Panc1 (cell line): ENCODE measurements around the gene AVL9. TPM values are rescaled to one million over a fixed set of nuclear protein-coding genes. Genes with fewer than 3 reads are reported as not detected.
"Not testable (repeated sequence)": the region's sequence is repeated elsewhere in the genome, so short reads cannot be mapped to it uniquely, and the experiment has no call there.

Experiments used
- ATAC-seq: fragments of 200-7000 bp; cut with Tn5 transposase; 2 replicates; pipeline ENCODE4 v1.9.1; 2020; ENCODE audit warnings: mild to moderate bottlenecking, moderate library complexity
- BruUV-seq: library from RNA; stranded (reverse); fragments of 400-500 nt; replicated peaks from 2 replicates; lab custom pipeline; 2021; lab: Mats Ljungman, UMichigan
- CTCF ChIA-PET: fragments of 300-600 bp; sonication (Branson Sonifier 250); formaldehyde crosslinking; loops from one replicate; lab custom pipeline; 2022; ENCODE audit warnings: antibody characterized with exemption; lab: Charles Lee
- POLR2A ChIA-PET: fragments of 300-600 bp; sonication (Branson Sonifier 250); formaldehyde crosslinking; loops from one replicate; lab custom pipeline; 2022; ENCODE audit warnings: antibody characterized with exemption; lab: Charles Lee
- DNase-seq: peaks from one replicate; pipeline ENCODE4 v3.0.0-alpha.2; 2010; ENCODE audit warnings: low read depth, low spot score
- H3K27ac ChIP-seq: 2 replicates; pipeline ENCODE4 v1.5.1; 2011; ENCODE audit warnings: mild to moderate bottlenecking, low read length, inconsistent platforms
- H3K27me3 ChIP-seq: fragments of 200-500 bp; sonication (Bioruptor generic); 2 replicates; pipeline ENCODE4 v1.6.0; 2014; ENCODE audit warnings: low read length, inconsistent platforms; ENCODE audit not compliant: control insufficient read depth, insufficient read depth
- H3K36me3 ChIP-seq: fragments of 200-500 bp; sonication (Bioruptor generic); 2 replicates; pipeline ENCODE4 v1.5.1; 2014; ENCODE audit warnings: inconsistent platforms, mild to moderate bottlenecking, low read length, moderate library complexity; ENCODE audit not compliant: control insufficient read depth, insufficient read depth
- H3K4me1 ChIP-seq: 2 replicates; pipeline ENCODE4 v1.5.1; 2011; ENCODE audit warnings: inconsistent platforms, mild to moderate bottlenecking, low read length, moderate library complexity; ENCODE audit not compliant: control insufficient read depth, insufficient read depth
- H3K4me3 ChIP-seq, 2 experiments: 2 replicates each; pipeline ENCODE4 v1.5.1; 2011 to 2012; ENCODE audit warnings: low read depth in 2 of 2, low read length in 2 of 2, mild to moderate bottlenecking in 2 of 2, inconsistent platforms in 1 of 2, moderate library complexity in 1 of 2
- H3K9me3 ChIP-seq: fragments of 200-500 bp; sonication (Bioruptor generic); 2 replicates; pipeline ENCODE4 v1.5.1; 2014; ENCODE audit warnings: low read depth, mild to moderate bottlenecking, inconsistent platforms, low read length, moderate library complexity; ENCODE audit not compliant: control insufficient read depth, insufficient read depth
- POLR2AphosphoS5 ChIP-seq: IDR thresholded peaks from 2 replicates; pipeline ENCODE4 v1.6.1; 2012; ENCODE audit warnings: mild to moderate bottlenecking, low read depth, low read length, moderate library complexity
- SIN3A ChIP-seq: IDR thresholded peaks from 2 replicates; pipeline ENCODE4 v1.6.1; 2012; ENCODE audit warnings: low read depth, mild to moderate bottlenecking, low read length, moderate library complexity, borderline replicate concordance; ENCODE audit not compliant: insufficient read depth
- TCF7L2 ChIP-seq: IDR thresholded peaks from 2 replicates; pipeline ENCODE4 v1.6.1; 2011; ENCODE audit warnings: mild to moderate bottlenecking, low read depth, low read length, inconsistent platforms
- in situ Hi-C: cut with HindIII; loops from 2 replicates; pipeline ENCODE4 v1.10.0; 2016; ENCODE audit warnings: low sequenced_read_pairs, low pct_unique_long_range_greater_than_20kb
- intact Hi-C: fragments of 100-400 bp; cut with micrococcal nuclease; formaldehyde crosslinking; loops from one replicate; pipeline ENCODE4 v1.10.0; 2022; ENCODE audit not compliant: unreplicated experiment
- total RNA-seq: library from RNA; stranded (reverse); gene quantifications from one replicate; pipeline ENCODE4 v1.2.1, GENCODE V29; 2021; ENCODE audit not compliant: unreplicated experiment
- TF ChIP-seq, protein P1 (sequence below), 2 experiments: IDR thresholded peaks; 2 replicates each; pipeline ENCODE4 v1.6.1; 2011 to 2012; ENCODE audit warnings: low read depth in 2 of 2, control low read depth in 1 of 2, low read length in 1 of 2, mild to moderate bottlenecking in 1 of 2, moderate library complexity in 1 of 2; ENCODE audit not compliant: insufficient read depth in 1 of 2
- TF ChIP-seq, protein P2 (sequence below): fragments of 450-650 bp; IDR thresholded peaks from 2 replicates; pipeline ENCODE4 v1.5.1; 2017; ENCODE audit warnings: mild to moderate bottlenecking

AVL9 gene
- total RNA-seq, 1 experiment from 2014 or later: 66.6 TPM

DNA sequence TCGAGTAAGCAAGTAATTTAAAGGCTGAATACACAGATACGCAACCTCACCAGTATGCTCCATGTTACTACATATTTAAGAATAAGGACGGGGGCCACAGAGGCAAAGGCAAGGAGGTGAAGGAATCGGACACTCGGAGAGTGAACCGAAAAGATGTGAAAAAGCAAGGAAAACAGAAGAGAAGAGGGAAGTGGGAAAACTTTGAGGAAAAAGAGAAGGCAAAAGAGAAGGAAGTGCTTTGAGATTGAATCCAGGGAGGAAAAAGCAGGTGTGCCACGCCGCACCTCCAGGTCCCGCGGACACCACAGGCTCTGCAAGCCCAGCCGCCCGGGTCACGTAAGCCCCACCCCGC, 367 bp upstream of the AVL9 start:
- in situ Hi-C loops (no loop called here), intact Hi-C loops (loop anchor here (10.0 kb wide), 2 partner anchors 70 to 170 kb away; no protein-coding TSS in a partner anchor)
- Histone ChIP-seq H3K4me3 (peak overlapping the region; percentile 79 to 98), H3K9me3 (no peaks in the 10 kb centered on the region), H3K27me3 (no peaks in the 10 kb centered on the region), H3K27ac (peak overlapping the region; percentile 98), H3K4me1 (peaks cover 6% of the 10 kb centered on the region; the same call in 1 of the 2 replicates), H3K36me3 (no peaks in the 10 kb centered on the region; the same call in 1 of the 2 replicates)
- BruUV-seq: no TSS peak
- CTCF ChIA-PET: no interaction called here
- DNase-seq: no peak
- POLR2A ChIA-PET: interaction anchor here (0.9 kb wide), 1 partner anchor 40 kb away, joined by 3 read pairs; no protein-coding TSS in a partner anchor
- ATAC-seq: peak; percentile 15
- TF ChIP-seq POLR2AphosphoS5 (peak; percentile 93), TCF7L2 (no peak), SIN3A (0 out of 2 replicates have a peak, but pooled peaks have one; percentile 16)
- TF ChIP-seq, protein P1, sequence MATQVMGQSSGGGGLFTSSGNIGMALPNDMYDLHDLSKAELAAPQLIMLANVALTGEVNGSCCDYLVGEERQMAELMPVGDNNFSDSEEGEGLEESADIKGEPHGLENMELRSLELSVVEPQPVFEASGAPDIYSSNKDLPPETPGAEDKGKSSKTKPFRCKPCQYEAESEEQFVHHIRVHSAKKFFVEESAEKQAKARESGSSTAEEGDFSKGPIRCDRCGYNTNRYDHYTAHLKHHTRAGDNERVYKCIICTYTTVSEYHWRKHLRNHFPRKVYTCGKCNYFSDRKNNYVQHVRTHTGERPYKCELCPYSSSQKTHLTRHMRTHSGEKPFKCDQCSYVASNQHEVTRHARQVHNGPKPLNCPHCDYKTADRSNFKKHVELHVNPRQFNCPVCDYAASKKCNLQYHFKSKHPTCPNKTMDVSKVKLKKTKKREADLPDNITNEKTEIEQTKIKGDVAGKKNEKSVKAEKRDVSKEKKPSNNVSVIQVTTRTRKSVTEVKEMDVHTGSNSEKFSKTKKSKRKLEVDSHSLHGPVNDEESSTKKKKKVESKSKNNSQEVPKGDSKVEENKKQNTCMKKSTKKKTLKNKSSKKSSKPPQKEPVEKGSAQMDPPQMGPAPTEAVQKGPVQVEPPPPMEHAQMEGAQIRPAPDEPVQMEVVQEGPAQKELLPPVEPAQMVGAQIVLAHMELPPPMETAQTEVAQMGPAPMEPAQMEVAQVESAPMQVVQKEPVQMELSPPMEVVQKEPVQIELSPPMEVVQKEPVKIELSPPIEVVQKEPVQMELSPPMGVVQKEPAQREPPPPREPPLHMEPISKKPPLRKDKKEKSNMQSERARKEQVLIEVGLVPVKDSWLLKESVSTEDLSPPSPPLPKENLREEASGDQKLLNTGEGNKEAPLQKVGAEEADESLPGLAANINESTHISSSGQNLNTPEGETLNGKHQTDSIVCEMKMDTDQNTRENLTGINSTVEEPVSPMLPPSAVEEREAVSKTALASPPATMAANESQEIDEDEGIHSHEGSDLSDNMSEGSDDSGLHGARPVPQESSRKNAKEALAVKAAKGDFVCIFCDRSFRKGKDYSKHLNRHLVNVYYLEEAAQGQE (IDR thresholded peaks at IDR 0.05; ENCODE audit: insufficient read depth in 1 of 2, low read depth in 2 of 2, low read length in 1 of 2): no peak
- TF ChIP-seq, protein P2, sequence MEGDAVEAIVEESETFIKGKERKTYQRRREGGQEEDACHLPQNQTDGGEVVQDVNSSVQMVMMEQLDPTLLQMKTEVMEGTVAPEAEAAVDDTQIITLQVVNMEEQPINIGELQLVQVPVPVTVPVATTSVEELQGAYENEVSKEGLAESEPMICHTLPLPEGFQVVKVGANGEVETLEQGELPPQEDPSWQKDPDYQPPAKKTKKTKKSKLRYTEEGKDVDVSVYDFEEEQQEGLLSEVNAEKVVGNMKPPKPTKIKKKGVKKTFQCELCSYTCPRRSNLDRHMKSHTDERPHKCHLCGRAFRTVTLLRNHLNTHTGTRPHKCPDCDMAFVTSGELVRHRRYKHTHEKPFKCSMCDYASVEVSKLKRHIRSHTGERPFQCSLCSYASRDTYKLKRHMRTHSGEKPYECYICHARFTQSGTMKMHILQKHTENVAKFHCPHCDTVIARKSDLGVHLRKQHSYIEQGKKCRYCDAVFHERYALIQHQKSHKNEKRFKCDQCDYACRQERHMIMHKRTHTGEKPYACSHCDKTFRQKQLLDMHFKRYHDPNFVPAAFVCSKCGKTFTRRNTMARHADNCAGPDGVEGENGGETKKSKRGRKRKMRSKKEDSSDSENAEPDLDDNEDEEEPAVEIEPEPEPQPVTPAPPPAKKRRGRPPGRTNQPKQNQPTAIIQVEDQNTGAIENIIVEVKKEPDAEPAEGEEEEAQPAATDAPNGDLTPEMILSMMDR: no peak

DNA sequence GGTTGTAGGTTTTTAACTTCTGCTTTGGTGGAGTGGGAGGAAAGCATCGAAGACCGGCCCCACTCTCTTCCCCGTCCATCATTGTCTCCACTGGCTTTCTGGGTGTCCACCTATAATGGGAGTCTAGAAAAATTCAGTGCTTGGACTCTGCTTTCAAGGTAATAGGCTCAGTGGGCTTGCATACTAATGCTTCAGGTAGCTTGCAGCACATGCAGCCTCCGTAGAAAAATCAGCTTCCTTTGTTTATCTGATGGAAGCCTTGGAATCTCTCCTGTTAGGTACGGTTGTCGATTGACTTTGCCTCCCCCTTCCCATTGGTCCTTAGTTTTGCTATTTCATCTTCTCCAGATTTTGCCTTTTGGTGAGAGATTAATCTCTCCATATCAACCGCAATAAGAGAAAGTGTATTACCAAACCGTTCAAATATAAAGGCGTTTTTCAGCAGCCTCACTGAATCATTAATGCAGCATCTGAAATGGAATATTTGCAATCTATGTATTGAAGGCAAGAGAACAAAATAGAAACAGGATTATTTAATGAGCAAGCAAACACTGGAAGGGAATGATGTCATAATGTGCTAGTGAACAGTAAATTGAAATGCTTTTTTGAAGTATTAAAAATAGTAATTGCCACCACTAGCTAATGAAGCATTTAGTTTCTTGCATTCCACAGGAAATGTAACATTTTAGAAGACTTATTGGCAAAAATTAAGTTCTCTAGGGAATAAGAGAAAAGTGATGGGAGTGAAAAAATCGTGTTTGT, 944 bp downstream of the AVL9 start:
- TSS peak; percentile 87 for BruUV-seq
- CTCF ChIA-PET: no interaction called here
- POLR2A ChIA-PET: interaction anchor here (0.6 to 0.7 kb wide), 3 partner anchors 36 to 550 kb away, joined by 3 to 7 read pairs (median 4); no protein-coding TSS in a partner anchor
- DNase-seq: no peak
- Histone ChIP-seq H3K9me3 (no peaks in the 10 kb centered on the region), H3K36me3 (no peaks in the 10 kb centered on the region; the same call in 1 of the 2 replicates), H3K4me3 (peak overlapping the region; percentile 79), H3K27me3 (no peaks in the 10 kb centered on the region), H3K27ac (peak overlapping the region; percentile 91), H3K4me1 (peaks cover 14% of the 10 kb centered on the region)
- no peak for ATAC-seq
- intact Hi-C loops: loop anchor here (10.0 kb wide), 2 partner anchors 69 to 169 kb away; no protein-coding TSS in a partner anchor
- in situ Hi-C loops: no loop called here
- TF ChIP-seq SIN3A: no peak
- TF ChIP-seq, protein P2: no peak
- no peak for TF ChIP-seq POLR2AphosphoS5
- TF ChIP-seq TCF7L2: no peak
- TF ChIP-seq, protein P1 (IDR thresholded peaks at IDR 0.05; ENCODE audit: insufficient read depth in 1 of 2, low read depth in 2 of 2, low read length in 1 of 2): no peak

- BruUV-seq, in situ Hi-C loops, DNase-seq: not testable (repeated sequence)
Measured at GRCh38 chr7:32499755-32500154, 4.5 kb downstream of the AVL9 start.

More at GRCh38 chr7:32499755-32500154, 4.5 kb downstream of the AVL9 start:
- intact Hi-C loops: loop anchor here (10.0 kb wide), 2 partner anchors 65 to 165 kb away; no protein-coding TSS in a partner anchor
- ChIA-PET CTCF (interaction anchor here (0.7 kb wide), 1 partner anchor 731 kb away, joined by 5 read pairs; no protein-coding TSS in a partner anchor), POLR2A (interaction anchor here (0.7 kb wide), 1 partner anchor 8 kb away, joined by 4 read pairs; no protein-coding TSS in a partner anchor)
- ATAC-seq, H3K27me3 ChIP-seq, H3K27ac ChIP-seq, H3K36me3 ChIP-seq, H3K4me3 ChIP-seq, H3K9me3 ChIP-seq: not testable (repeated sequence)
- H3K4me1 ChIP-seq: peaks cover 13% of the 10 kb centered on the region
